Measurements from ENCODE around the gene MAPK8.

MAPK8 gene

GRCh38 chr10:48294431-48294830, 12.0 kb upstream of the MAPK8 start:
- DNase-seq: no peak

- no peak for DNase-seq
Observed at GRCh38 chr10:48296576-48297098, 9.8 kb upstream of the MAPK8 start.

- DNase-seq: no peak
Observed at GRCh38 chr10:48299066-48299465, 7.4 kb upstream of the MAPK8 start.

- DNase-seq: no peak
Observed at GRCh38 chr10:48299692-48300091, 6.8 kb upstream of the MAPK8 start.

GRCh38 chr10:48300556-48300955, 5.9 kb upstream of the MAPK8 start:
- no peak for DNase-seq

- DNase-seq: no peak
Observed at GRCh38 chr10:48302515-48303476, 3.7 kb upstream of the MAPK8 start.

- no peak for DNase-seq
Observed at GRCh38 chr10:48305905-48306264, 592 bp upstream of the MAPK8 start.

- DNase-seq: peak; percentile 81
Observed at GRCh38 chr10:48306870-48307710, 613 bp downstream of the MAPK8 start.

- no peak for DNase-seq
Observed at GRCh38 chr10:48307711-48308018, 1.2 kb downstream of the MAPK8 start.

- DNase-seq: no peak
Observed at GRCh38 chr10:48309711-48310226, 3.3 kb downstream of the MAPK8 start.

GRCh38 chr10:48314107-48314506, 7.6 kb downstream of the MAPK8 start:
- DNase-seq: no peak

GRCh38 chr10:48316236-48316635, 9.8 kb downstream of the MAPK8 start:
- DNase-seq: no peak

GRCh38 chr10:48317321-48317990, 11.0 kb downstream of the MAPK8 start:
- no peak for DNase-seq

GRCh38 chr10:48322017-48322416, 15.5 kb downstream of the MAPK8 start:
- no peak for DNase-seq

- no peak for DNase-seq
Observed at GRCh38 chr10:48324580-48324979, 18.1 kb downstream of the MAPK8 start.

- DNase-seq: no peak
Observed at GRCh38 chr10:48330269-48330668, 23.8 kb downstream of the MAPK8 start.

- no peak for DNase-seq
Observed at GRCh38 chr10:48331436-48331835, 25.0 kb downstream of the MAPK8 start.

- DNase-seq: no peak
Observed at GRCh38 chr10:48332166-48332870, 25.8 kb downstream of the MAPK8 start.

- DNase-seq: no peak
Observed at GRCh38 chr10:48332871-48333216, 26.4 kb downstream of the MAPK8 start.

- no peak for DNase-seq
Observed at GRCh38 chr10:48333856-48334255, 27.4 kb downstream of the MAPK8 start.

GRCh38 chr10:48335788-48336187, 29.3 kb downstream of the MAPK8 start:
- no peak for DNase-seq

GRCh38 chr10:48336978-48337599, 30.6 kb downstream of the MAPK8 start:
- no peak for DNase-seq
